ENCODE results near the gene ANKRD24. TPM values are rescaled to one million over a fixed set of nuclear protein-coding genes. Genes with fewer than 3 reads are reported as not detected.

Gene ANKRD24
- total RNA-seq, 3 donors from 2014 or later (not counting 1 experiment from before 2014, with no cell fraction given): 0.65 to 2.2 (median 0.71) TPM

GRCh38 chr19:4201798-4202197 lies 19.3 kb downstream of the ANKRD24 start:
- Mint-ChIP-seq H3K4me1 (peaks cover 0 to 18% of the 10 kb centered on the region in 2 donors), H3K9me3 (peaks cover 0 to 6% of the 10 kb centered on the region in 2 donors), H3K27me3 (ENCODE audit: low read depth in 2 of 2) (peaks cover 21 to 28% of the 10 kb centered on the region in 2 donors), H3K27ac (no peak overlapping the region), H3K36me3 (no peaks in the 10 kb centered on the region), H3K4me3 (no peak overlapping the region)
- no peaks in the 10 kb centered on the region for H3K36me3 ChIP-seq (ENCODE audit: control insufficient read depth, insufficient read depth, low read length)
- TF ChIP-seq CTCF (IDR thresholded peaks at IDR 0.05): no peak
- peaks cover 13% of the 10 kb centered on the region for H3K27me3 ChIP-seq (ENCODE audit: control insufficient read depth, insufficient read depth, low read length)
- DNase-seq (no peak), ATAC-seq (no peak)
- H3K9me3 ChIP-seq (ENCODE audit: control insufficient read depth, insufficient read depth, low read length): no peaks in the 10 kb centered on the region
- H3K4me3 ChIP-seq (ENCODE audit: low read length): no peak overlapping the region
- intact Hi-C loops (cut with micrococcal nuclease): loop anchor here (10.0 kb wide), 1 partner anchor 537 kb away; no protein-coding TSS in a partner anchor
- no peak overlapping the region for H3K27ac ChIP-seq (ENCODE audit: low read length)
- WGBS (ENCODE audit: insufficient coverage): 77% methylated on average over 4 of the region's 4 CpGs
- peaks cover 4% of the 10 kb centered on the region for H3K4me1 ChIP-seq (ENCODE audit: control insufficient read depth, insufficient read depth, low read length)

- Histone ChIP-seq H3K27me3 (ENCODE audit: control insufficient read depth, insufficient read depth, low read length) (no peaks in the 10 kb centered on the region), H3K27ac (ENCODE audit: low read length) (no peak overlapping the region), H3K36me3 (ENCODE audit: control insufficient read depth, insufficient read depth, low read length) (no peaks in the 10 kb centered on the region), H3K4me1 (ENCODE audit: control insufficient read depth, insufficient read depth, low read length) (peaks cover 4% of the 10 kb centered on the region), H3K4me3 (ENCODE audit: low read length) (no peak overlapping the region), H3K9me3 (ENCODE audit: control insufficient read depth, insufficient read depth, low read length) (no peaks in the 10 kb centered on the region)
- H3K4me3 Mint-ChIP-seq: no peak overlapping the region
- H3K9me3 Mint-ChIP-seq: no peaks in the 10 kb centered on the region
- no peak for TF ChIP-seq CTCF (IDR thresholded peaks at IDR 0.05)
- H3K4me1 Mint-ChIP-seq: peaks cover 0 to 10% of the 10 kb centered on the region in 2 donors
- 84% methylated on average over 9 of the region's 10 CpGs for whole genome bisulfite sequencing (ENCODE audit: insufficient coverage)
- H3K36me3 Mint-ChIP-seq: no peaks in the 10 kb centered on the region
- no peak for ATAC-seq
- H3K27me3 Mint-ChIP-seq (ENCODE audit: low read depth in 2 of 2): no peaks in the 10 kb centered on the region
- no peak overlapping the region for H3K27ac Mint-ChIP-seq
- no peak for DNase-seq
- intact Hi-C loops (cut with micrococcal nuclease): loop anchor here (10.0 kb wide), 1 partner anchor 542 kb away; no protein-coding TSS in a partner anchor
Measured at GRCh38 chr19:4206818-4207484, 24.5 kb downstream of the ANKRD24 start.

- H3K36me3 ChIP-seq (ENCODE audit: control insufficient read depth, insufficient read depth, low read length): no peaks in the 10 kb centered on the region
- Mint-ChIP-seq H3K9me3 (no peaks in the 10 kb centered on the region), H3K4me1 (peaks cover 0 to 13% of the 10 kb centered on the region in 2 donors), H3K36me3 (no peaks in the 10 kb centered on the region), H3K4me3 (no peak overlapping the region), H3K27me3 (ENCODE audit: low read depth in 2 of 2) (peaks cover 0 to 4% of the 10 kb centered on the region in 2 donors), H3K27ac (no peak overlapping the region)
- no peak overlapping the region for H3K27ac ChIP-seq (ENCODE audit: low read length)
- H3K4me1 ChIP-seq (ENCODE audit: control insufficient read depth, insufficient read depth, low read length): peaks cover 4% of the 10 kb centered on the region
- DNase-seq (no peak), ATAC-seq (peak in 1 of 3 donors; percentile 40)
- intact Hi-C loops (cut with micrococcal nuclease): loop anchor here (10.0 kb wide), 1 partner anchor 544 kb away; no protein-coding TSS in a partner anchor
- TF ChIP-seq CTCF (IDR thresholded peaks at IDR 0.05): peak; percentile 2
- WGBS (ENCODE audit: insufficient coverage): 81% methylated on average over 11 of the region's 13 CpGs
- H3K27me3 ChIP-seq (ENCODE audit: control insufficient read depth, insufficient read depth, low read length): no peaks in the 10 kb centered on the region
- H3K9me3 ChIP-seq (ENCODE audit: control insufficient read depth, insufficient read depth, low read length): no peaks in the 10 kb centered on the region
- H3K4me3 ChIP-seq (ENCODE audit: low read length): no peak overlapping the region
Measured at GRCh38 chr19:4208385-4209094, 26.1 kb downstream of the ANKRD24 start.
